HG02938 (cell line): ENCODE results near the gene ZSCAN9.

Experiments
- ATAC-seq: cut with Tn5 transposase; IDR thresholded peaks from one replicate; pipeline ENCODE4 v1.9.1; 2021; ENCODE audit warnings: mild to moderate bottlenecking, moderate library complexity; ENCODE audit not compliant: unreplicated experiment

The ZSCAN9 gene

GRCh38 chr6:28220257-28221133, 4.6 kb upstream of the ZSCAN9 start:
- no peak for ATAC-seq

- ATAC-seq = no peak
These were observed 682 bp upstream of the ZSCAN9 start for GRCh38 chr6:28224131-28225055.

GRCh38 chr6:28226460-28226859, 1.4 kb downstream of the ZSCAN9 start:
- ATAC-seq = no peak

- no peak for ATAC-seq
These were observed 7.7 kb downstream of the ZSCAN9 start for GRCh38 chr6:28232785-28233184.

DNA sequence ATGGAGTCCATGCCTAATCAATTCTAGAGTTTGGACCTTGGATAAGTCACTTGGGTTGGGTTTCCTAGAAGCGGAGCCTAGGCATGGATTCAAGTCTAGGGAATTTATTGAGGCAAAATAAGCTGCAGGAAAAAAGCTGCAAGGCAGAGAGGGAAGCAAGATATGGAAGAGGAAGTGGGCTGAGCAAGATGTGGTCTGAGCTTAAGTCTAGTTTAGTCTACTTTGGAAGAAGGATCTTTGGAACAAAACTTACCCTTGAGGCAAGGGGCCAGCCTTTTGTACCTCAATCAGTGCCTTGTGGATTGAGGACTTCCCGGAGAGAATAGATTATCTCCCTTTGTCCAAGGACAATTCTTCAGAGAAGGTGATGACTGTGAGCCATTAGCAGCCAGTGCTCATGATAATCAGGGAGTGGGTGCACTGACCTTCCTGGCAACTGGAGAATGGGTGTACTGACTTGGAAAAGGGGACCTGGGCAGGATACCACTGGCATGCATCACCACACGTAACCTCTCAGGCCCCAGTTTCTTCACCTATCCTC, 10.9 kb downstream of the ZSCAN9 start:
- ATAC-seq = no peak

- no peak for ATAC-seq
These were observed 14.6 kb downstream of the ZSCAN9 start for GRCh38 chr6:28239636-28240035.

- no peak for ATAC-seq
These were observed 15.4 kb downstream of the ZSCAN9 start for GRCh38 chr6:28240471-28240870.

- ATAC-seq = no peak
These were observed 18.9 kb downstream of the ZSCAN9 start for GRCh38 chr6:28243946-28244345.

DNA sequence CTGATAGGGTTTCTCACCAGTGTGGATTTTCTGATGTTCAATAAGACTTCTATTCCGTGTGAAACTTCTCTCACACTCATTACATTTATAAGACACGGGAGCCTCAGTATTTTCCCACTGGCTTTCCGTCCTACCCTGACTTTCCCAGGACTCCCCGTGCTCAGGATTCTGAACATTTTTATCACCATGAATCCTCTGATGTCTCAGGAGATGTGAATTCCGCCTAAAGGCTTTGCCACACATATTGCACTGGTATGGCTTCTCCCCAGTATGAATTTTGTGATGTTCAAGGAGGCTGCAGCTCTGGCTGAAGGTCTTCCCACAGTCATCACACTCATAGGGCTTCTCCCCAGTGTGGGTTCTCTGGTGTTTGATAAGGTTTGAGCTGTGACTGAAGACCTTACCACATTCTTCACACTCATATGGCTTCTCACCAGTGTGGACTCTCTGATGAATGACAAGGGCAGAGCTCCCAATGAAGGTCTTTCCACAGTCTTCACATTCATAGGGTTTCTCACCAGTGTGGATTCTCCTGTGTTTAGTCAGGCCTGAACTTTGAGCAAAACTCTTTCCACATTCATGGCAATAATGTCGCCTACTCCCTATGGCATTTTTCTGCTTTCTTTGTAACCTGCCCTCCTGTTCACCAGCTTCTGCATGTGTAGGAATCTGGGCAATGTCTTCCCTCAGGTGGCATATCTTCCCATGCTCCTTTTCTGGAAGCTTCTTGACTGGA, 20.3 kb downstream of the ZSCAN9 start:
- no peak for ATAC-seq

- ATAC-seq = no peak
These were observed 23.8 kb downstream of the ZSCAN9 start for GRCh38 chr6:28248916-28249315.

GRCh38 chr6:28250747-28251146, 25.7 kb downstream of the ZSCAN9 start:
- ATAC-seq = no peak

DNA sequence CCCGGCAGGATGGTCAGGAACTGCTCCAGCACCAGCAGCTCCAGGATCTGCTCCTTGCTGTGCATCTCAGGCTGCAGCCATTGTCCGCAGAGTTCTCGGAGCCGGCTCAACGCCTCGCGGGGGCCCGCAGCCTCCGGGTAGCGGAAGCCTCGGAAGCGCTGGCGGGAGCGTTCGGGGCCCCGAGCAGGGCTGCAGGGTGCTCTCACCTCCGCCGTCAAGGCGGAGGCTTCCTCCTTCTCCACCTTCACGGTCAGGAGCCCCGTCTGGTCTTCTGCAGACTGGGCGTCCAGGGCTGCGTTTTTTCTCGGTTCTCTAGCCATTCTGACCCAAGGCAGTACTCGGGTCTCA, 26.6 kb downstream of the ZSCAN9 start:
- no peak for ATAC-seq

- ATAC-seq = no peak
These were observed 27.2 kb downstream of the ZSCAN9 start, which contains the start of gene ZKSCAN4 for GRCh38 chr6:28252009-28252975. Gene ZKSCAN4 (minus strand): TSS chr6:28252269. CDS start chr6:28251980, 289 bp downstream.

DNA sequence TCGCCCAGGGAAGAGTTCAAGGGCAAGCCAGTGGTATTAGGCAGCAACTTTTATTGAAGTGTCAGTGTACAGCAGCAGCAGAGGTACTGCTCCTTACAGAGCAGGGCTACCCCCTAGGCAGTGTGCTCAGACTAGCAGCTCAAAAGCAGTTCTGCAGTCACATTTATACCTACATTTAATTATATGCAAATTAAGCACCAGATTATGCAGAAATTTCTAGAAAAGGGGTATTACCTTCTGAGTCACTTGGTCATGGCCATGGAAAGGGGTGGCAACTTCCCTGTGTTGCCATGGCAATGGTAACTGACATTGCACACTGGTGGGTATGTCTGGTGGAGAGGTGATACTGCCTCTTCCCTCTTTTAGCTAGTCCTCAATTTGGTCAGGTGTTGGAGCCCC, 29.0 kb downstream of the ZSCAN9 start:
- ATAC-seq = no peak

DNA sequence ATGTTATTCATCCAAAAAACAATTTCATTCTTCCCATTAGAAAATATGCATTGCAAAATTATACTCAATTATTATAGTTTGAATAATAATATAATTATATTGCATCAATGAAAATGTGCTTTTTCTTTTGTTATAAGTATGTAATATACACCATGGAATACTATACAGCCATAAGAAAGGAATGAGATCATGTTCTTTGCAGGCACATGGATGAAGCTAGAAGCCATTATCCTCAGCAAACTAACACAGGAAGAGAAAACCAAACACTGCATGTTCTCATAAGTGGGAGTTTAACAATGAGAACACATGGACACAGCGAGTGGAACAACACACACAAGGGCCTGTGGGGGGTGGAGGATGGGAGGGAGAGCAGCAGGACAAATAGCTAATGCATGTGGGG, 32.0 kb downstream of the ZSCAN9 start:
- no peak for ATAC-seq

DNA sequence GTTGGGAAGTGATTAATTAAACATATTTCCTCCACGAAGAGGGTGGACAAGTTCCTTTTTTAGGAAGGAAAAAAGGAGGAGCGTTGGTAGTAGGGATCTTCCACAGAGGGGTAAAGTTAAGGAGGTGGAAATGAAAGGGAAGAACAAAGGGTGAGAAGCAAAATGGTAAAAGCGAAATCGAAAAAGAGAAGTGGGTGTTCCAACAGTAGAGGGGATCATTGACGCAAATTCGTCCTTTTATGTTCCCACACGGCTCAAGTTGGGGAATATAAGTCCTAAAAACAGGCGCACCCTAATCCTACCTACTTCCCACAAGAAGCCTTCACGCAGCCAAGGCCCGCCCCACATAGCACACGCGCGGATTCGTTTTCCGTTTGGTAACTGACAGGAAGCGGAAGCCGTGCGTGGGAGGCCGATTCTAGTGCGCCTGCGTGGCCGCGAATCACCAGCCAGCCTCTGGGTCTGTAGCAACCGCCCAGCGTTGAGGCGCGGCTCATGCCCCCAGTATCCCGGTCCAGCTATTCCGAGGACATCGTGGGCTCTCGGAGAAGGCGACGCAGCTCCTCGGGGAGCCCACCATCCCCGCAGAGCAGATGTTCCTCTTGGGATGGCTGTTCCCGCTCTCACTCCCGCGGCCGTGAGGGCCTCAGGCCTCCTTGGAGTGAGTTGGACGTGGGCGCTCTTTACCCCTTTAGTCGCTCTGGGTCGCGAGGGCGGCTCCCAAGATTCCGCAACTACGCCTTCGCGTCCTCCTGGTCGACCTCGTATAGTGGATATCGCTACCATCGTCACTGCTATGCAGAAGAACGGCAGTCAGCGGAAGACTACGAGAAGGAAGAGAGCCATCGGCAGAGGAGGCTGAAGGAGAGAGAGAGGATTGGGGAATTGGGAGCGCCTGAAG, 34.1 kb downstream of the ZSCAN9 start, which contains the start of gene NKAPL:
NKAPL (plus strand) TSS at position 421 of the 901 bp plus-strand sequence; CDS start at position 496, 75 bp downstream.
- ATAC-seq = no peak

- ATAC-seq = no peak
These were observed 38.8 kb downstream of the ZSCAN9 start for GRCh38 chr6:28263922-28264321.

DNA sequence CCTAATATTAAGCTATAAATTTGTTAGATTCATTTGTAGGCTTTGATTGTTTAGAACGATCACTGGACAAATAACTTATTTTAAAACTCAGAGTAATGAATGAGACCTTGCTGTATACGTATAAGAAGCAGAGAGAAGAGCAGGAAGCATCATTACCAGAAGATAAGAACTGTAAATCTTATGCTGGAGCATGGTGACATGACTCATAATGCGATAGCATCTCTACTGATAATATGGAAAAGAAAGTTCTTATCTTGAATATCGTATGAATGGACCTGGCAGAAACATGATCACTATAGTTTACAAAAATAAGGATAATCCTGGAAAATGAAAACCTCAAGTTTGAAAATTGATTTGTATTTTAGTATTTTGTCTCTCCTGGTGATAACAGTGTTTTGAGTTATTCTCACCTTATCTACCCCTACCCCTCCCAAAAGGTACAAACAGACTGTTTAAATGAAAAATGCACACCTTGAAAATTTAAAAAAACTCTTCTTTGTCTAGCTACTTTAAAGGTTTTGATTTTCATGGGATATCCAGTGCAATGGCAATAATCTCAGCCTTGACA, 39.8 kb downstream of the ZSCAN9 start:
- no peak for ATAC-seq
